Keratinocyte (primary cell): ENCODE data around the gene AP3B1.

Source experiments
- EZH2 ChIP-seq: IDR thresholded peaks from one replicate; pipeline ENCODE4 v1.6.1; 2012; ENCODE audit warnings: inconsistent platforms, mild to moderate bottlenecking, low read length, moderate library complexity
- TF ChIP-seq, protein P1 (sequence below), 3 experiments: IDR thresholded peaks in 1 of 3; conservative IDR thresholded peaks in 1 of 3; optimal IDR thresholded peaks in 1 of 3; 2 replicates in 2 of 3; 3 replicates in 1 of 3; pipeline versions ENCODE3 to v1.5.1; 2011; ENCODE audit warnings: low read length in 3 of 3, mild to moderate bottlenecking in 3 of 3, moderate library complexity in 2 of 3, control low read depth in 1 of 3, inconsistent platforms in 1 of 3; ENCODE audit not compliant: insufficient read depth in 2 of 3; ENCODE audit errors: extremely low read depth in 1 of 3

DNA sequence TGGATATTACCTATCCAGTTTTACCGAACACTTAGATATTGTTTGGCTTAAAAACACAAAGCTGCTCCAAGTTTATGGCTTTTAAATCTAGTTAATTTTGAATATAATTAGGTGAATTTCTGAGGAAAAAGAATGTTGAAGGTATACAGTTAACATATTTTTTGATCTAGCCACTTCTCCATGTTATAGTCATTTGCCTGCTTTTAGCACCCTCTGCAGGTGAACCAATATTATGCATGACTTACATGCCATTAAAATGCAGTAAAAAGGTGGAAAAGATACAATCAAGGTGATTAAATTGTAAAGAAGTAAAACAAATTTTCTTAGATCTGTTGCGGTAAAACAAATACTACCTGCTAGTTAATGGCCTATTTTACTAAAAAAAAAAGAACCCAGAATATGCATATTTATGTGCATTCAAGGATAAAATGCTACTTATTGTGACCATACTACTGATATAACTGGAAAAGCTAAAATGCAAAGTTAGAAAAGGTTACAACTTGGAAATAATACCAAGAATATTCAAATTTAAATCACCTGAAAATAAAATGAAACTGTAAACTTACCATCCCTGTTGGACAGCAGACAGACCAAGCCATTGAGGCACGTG, 132.1 kb downstream of the AP3B1 start:
- TF ChIP-seq, protein P1, sequence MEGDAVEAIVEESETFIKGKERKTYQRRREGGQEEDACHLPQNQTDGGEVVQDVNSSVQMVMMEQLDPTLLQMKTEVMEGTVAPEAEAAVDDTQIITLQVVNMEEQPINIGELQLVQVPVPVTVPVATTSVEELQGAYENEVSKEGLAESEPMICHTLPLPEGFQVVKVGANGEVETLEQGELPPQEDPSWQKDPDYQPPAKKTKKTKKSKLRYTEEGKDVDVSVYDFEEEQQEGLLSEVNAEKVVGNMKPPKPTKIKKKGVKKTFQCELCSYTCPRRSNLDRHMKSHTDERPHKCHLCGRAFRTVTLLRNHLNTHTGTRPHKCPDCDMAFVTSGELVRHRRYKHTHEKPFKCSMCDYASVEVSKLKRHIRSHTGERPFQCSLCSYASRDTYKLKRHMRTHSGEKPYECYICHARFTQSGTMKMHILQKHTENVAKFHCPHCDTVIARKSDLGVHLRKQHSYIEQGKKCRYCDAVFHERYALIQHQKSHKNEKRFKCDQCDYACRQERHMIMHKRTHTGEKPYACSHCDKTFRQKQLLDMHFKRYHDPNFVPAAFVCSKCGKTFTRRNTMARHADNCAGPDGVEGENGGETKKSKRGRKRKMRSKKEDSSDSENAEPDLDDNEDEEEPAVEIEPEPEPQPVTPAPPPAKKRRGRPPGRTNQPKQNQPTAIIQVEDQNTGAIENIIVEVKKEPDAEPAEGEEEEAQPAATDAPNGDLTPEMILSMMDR (optimal IDR thresholded peaks at IDR 0.05 in 1 of 3, IDR thresholded peaks at IDR 0.05 in 1 of 3, conservative IDR thresholded peaks at IDR 0.05 in 1 of 3; ENCODE audit: extremely low read depth in 1 of 3, insufficient read depth in 2 of 3, low read length in 3 of 3), result peak in 1 of 3 experiments; percentile 40
- no peak for TF ChIP-seq EZH2
